Airway epithelial cell (primary cell): Measurements from ENCODE around the gene MTERF1. TPM values are rescaled to one million over a fixed set of nuclear protein-coding genes. Genes with fewer than 3 reads are reported as not detected.

Source experiments
- total RNA-seq: library from RNA; depleted of rRNA; stranded (reverse); fragments of >200 nt; gene quantifications from 2 replicates; pipeline ENCODE4 v1.2.3, GENCODE V29; 2015

Gene MTERF1, protein sequence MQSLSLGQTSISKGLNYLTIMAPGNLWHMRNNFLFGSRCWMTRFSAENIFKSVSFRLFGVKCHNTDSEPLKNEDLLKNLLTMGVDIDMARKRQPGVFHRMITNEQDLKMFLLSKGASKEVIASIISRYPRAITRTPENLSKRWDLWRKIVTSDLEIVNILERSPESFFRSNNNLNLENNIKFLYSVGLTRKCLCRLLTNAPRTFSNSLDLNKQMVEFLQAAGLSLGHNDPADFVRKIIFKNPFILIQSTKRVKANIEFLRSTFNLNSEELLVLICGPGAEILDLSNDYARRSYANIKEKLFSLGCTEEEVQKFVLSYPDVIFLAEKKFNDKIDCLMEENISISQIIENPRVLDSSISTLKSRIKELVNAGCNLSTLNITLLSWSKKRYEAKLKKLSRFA
- total RNA-seq, result 8.4 and 13.2 TPM in 2 replicates

DNA sequence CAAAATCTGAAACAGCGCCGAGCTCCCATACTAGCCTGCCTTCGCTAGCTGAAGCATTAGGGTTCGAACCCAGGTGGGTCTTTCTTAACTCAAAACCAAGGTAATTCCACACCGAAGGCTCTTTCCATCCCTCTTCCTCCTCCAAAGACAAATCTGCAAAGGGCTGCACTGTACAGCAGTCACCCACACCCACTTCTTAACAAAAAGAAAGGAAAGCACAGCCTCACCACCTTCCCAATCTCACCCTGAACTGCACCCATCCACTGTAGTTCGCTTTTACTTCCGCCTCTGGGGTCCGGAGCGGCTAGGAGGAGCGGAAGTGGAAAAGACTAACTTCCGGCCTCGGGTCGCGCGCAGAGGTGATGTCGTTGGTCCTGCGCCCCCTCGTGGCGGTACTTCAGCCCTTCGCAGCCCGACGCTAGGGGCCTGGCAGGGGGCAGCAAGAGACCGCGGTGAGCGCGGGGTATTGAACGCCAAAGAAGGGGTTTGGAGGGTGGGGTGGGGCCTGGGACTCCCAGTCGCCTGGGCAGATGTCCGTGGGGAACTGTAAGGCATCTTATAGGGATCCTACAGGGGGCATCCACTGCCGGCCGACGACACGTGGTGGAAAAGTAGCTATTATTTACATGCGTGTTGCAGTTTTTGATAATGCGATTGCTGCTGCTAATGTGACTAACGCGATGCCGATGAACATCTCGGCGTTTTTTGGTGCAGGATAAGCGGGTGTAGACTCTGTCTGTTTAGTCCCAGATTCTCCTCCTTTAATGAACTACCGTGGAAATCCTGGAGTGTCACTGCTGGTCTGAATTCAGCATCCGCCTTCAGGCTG, at the start of gene MTERF1:
TSS of gene MTERF1 (minus strand) at position 290 of the 829 bp plus-strand sequence. CDS start 619 bp downstream, outside the sequence.

Other genes starting within 250 kb of the MTERF1 start
- gene AKAP9, start 60.2 kb upstream of the MTERF1 start, total RNA-seq, result 15.3 and 24.9 TPM in 2 replicates